HG03457 (cell line): ENCODE measurements around the gene CARMIL1.

ENCODE experiments used
- ATAC-seq: cut with Tn5 transposase; IDR thresholded peaks from one replicate; pipeline ENCODE4 v1.9.1; 2021; ENCODE audit warnings: moderate number of reproducible peaks; ENCODE audit not compliant: unreplicated experiment

CARMIL1 gene

GRCh38 chr6:25464225-25464624 is 185.1 kb downstream of the CARMIL1 start:
- no peak for ATAC-seq

GRCh38 chr6:25465941-25466340 is 186.8 kb downstream of the CARMIL1 start:
- no peak for ATAC-seq

- ATAC-seq, result no peak
Observed at GRCh38 chr6:25468881-25469280, 189.7 kb downstream of the CARMIL1 start.

GRCh38 chr6:25469797-25470388 is 190.7 kb downstream of the CARMIL1 start:
- no peak for ATAC-seq

GRCh38 chr6:25472306-25472705 is 193.1 kb downstream of the CARMIL1 start:
- ATAC-seq, result no peak

GRCh38 chr6:25472906-25473305 is 193.7 kb downstream of the CARMIL1 start:
- no peak for ATAC-seq

- ATAC-seq, result no peak
Observed at GRCh38 chr6:25473447-25473846, 194.3 kb downstream of the CARMIL1 start.

- no peak for ATAC-seq
Observed at GRCh38 chr6:25476126-25476525, 197.0 kb downstream of the CARMIL1 start.

- ATAC-seq, result no peak
Observed at GRCh38 chr6:25477006-25477590, 197.9 kb downstream of the CARMIL1 start.

- no peak for ATAC-seq
Observed at GRCh38 chr6:25478973-25479372, 199.8 kb downstream of the CARMIL1 start.

GRCh38 chr6:25481267-25481666 is 202.1 kb downstream of the CARMIL1 start:
- ATAC-seq, result no peak

- no peak for ATAC-seq
Observed at GRCh38 chr6:25482996-25483395, 203.8 kb downstream of the CARMIL1 start.

- no peak for ATAC-seq
Observed at GRCh38 chr6:25483943-25484342, 204.8 kb downstream of the CARMIL1 start.

GRCh38 chr6:25484900-25485299 is 205.7 kb downstream of the CARMIL1 start:
- ATAC-seq, result no peak

GRCh38 chr6:25485821-25486534 is 206.8 kb downstream of the CARMIL1 start:
- ATAC-seq, result no peak

- ATAC-seq, result no peak
Observed at GRCh38 chr6:25486550-25486949, 207.4 kb downstream of the CARMIL1 start.

- ATAC-seq, result no peak
Observed at GRCh38 chr6:25487012-25487411, 207.8 kb downstream of the CARMIL1 start.

- ATAC-seq, result no peak
Observed at GRCh38 chr6:25488156-25488555, 209.0 kb downstream of the CARMIL1 start.

GRCh38 chr6:25489399-25489798 is 210.2 kb downstream of the CARMIL1 start:
- no peak for ATAC-seq

GRCh38 chr6:25490018-25490801 is 211.0 kb downstream of the CARMIL1 start:
- ATAC-seq, result no peak

- ATAC-seq, result no peak
Observed at GRCh38 chr6:25492951-25493350, 213.8 kb downstream of the CARMIL1 start.

GRCh38 chr6:25494469-25494868 is 215.3 kb downstream of the CARMIL1 start:
- no peak for ATAC-seq
